Activated naive CD8-positive, alpha-beta T cell treated with anti-CD3 and anti-CD28 coated beads, Interleukin-2, amount 50 U/mL, for 24 hours (primary cell): Measurements from ENCODE around the gene AQP6.

Source experiments
- ATAC-seq: fragments of 150-1000 bp; cut with Tn5 transposase; one replicate; pipeline ENCODE4 v1.10.0; 2021
- DNase-seq: peaks from one replicate; pipeline ENCODE4 v3.0.0; 2021
- H3K27ac Mint-ChIP-seq: one replicate; pipeline ENCODE4 v1.8.0; 2021; ENCODE audit warnings: mild to moderate bottlenecking, mixed read lengths
- H3K27me3 Mint-ChIP-seq: one replicate; pipeline ENCODE4 v1.8.0; 2021; ENCODE audit warnings: mixed read lengths
- H3K36me3 Mint-ChIP-seq: one replicate; pipeline ENCODE4 v1.8.0; 2021; ENCODE audit warnings: low read depth, mixed read lengths
- H3K4me1 Mint-ChIP-seq: one replicate; pipeline ENCODE4 v1.8.0; 2021; ENCODE audit warnings: mixed read lengths
- H3K4me3 Mint-ChIP-seq: one replicate; pipeline ENCODE4 v1.8.0; 2021; ENCODE audit warnings: mild to moderate bottlenecking, moderate library complexity, mixed read lengths
- H3K9me3 Mint-ChIP-seq: one replicate; pipeline ENCODE4 v1.8.0; 2021; ENCODE audit warnings: mixed read lengths

AQP6 gene

GRCh38 chr12:49948866-49949845 is 23.6 kb upstream of the AQP6 start:
- H3K4me3 Mint-ChIP-seq, result no peak overlapping the region
- no peaks in the 10 kb centered on the region for H3K36me3 Mint-ChIP-seq
- DNase-seq, result no peak
- peaks cover 15% of the 10 kb centered on the region for H3K27me3 Mint-ChIP-seq
- H3K4me1 Mint-ChIP-seq, result peaks cover 26% of the 10 kb centered on the region
- ATAC-seq, result no peak
- H3K9me3 Mint-ChIP-seq, result no peaks in the 10 kb centered on the region
- no peak overlapping the region for H3K27ac Mint-ChIP-seq

GRCh38 chr12:49949866-49950265 is 22.9 kb upstream of the AQP6 start:
- H3K36me3 Mint-ChIP-seq, result no peaks in the 10 kb centered on the region
- peaks cover 20% of the 10 kb centered on the region for H3K4me1 Mint-ChIP-seq
- no peak overlapping the region for H3K4me3 Mint-ChIP-seq
- H3K9me3 Mint-ChIP-seq, result no peaks in the 10 kb centered on the region
- no peak for DNase-seq
- H3K27me3 Mint-ChIP-seq, result peaks cover 22% of the 10 kb centered on the region
- ATAC-seq, result no peak
- H3K27ac Mint-ChIP-seq, result no peak overlapping the region

- peaks cover 13% of the 10 kb centered on the region for H3K4me1 Mint-ChIP-seq
- ATAC-seq (no peak), DNase-seq (no peak)
- no peak within 1 kb of the TSS for H3K4me3 Mint-ChIP-seq
- no peaks in the 10 kb centered on the region for H3K36me3 Mint-ChIP-seq
- no peaks in the 10 kb centered on the region for H3K9me3 Mint-ChIP-seq
- H3K27ac Mint-ChIP-seq, result no peak within 1 kb of the TSS
- H3K27me3 Mint-ChIP-seq, result peaks cover 22% of the 10 kb centered on the region
Measured at GRCh38 chr12:49950273-49951251, 22.2 kb upstream of the AQP6 start, which contains the start of gene AQP2. TSS of gene AQP2 (plus strand) at chr12:49950737. CDS start at chr12:49950831, 94 bp downstream.

- Mint-ChIP-seq H3K36me3 (no peaks in the 10 kb centered on the region), H3K4me3 (no peak overlapping the region), H3K4me1 (peaks cover 2% of the 10 kb centered on the region), H3K27ac (no peak overlapping the region), H3K9me3 (no peaks in the 10 kb centered on the region), H3K27me3 (peaks cover 29% of the 10 kb centered on the region)
- DNase-seq (no peak), ATAC-seq (no peak)
Measured at GRCh38 chr12:49951411-49952240, 21.1 kb upstream of the AQP6 start.

GRCh38 chr12:49952391-49953055 is 20.2 kb upstream of the AQP6 start:
- Mint-ChIP-seq H3K27me3 (peaks cover 37% of the 10 kb centered on the region), H3K36me3 (no peaks in the 10 kb centered on the region), H3K9me3 (no peaks in the 10 kb centered on the region), H3K4me1 (no peaks in the 10 kb centered on the region), H3K27ac (no peak overlapping the region), H3K4me3 (no peak overlapping the region)
- ATAC-seq (no peak), DNase-seq (no peak)

- DNase-seq, result no peak
- no peaks in the 10 kb centered on the region for H3K4me1 Mint-ChIP-seq
- no peak overlapping the region for H3K4me3 Mint-ChIP-seq
- H3K36me3 Mint-ChIP-seq, result no peaks in the 10 kb centered on the region
- no peaks in the 10 kb centered on the region for H3K9me3 Mint-ChIP-seq
- ATAC-seq, result no peak
- H3K27ac Mint-ChIP-seq, result no peak overlapping the region
- peaks cover 43% of the 10 kb centered on the region for H3K27me3 Mint-ChIP-seq
Measured at GRCh38 chr12:49953151-49953550, 19.6 kb upstream of the AQP6 start.

GRCh38 chr12:49953961-49954846 is 18.5 kb upstream of the AQP6 start:
- Mint-ChIP-seq H3K27ac (no peak overlapping the region), H3K4me3 (no peak overlapping the region), H3K9me3 (no peaks in the 10 kb centered on the region), H3K27me3 (peaks cover 52% of the 10 kb centered on the region), H3K4me1 (no peaks in the 10 kb centered on the region), H3K36me3 (no peaks in the 10 kb centered on the region)
- ATAC-seq (no peak), DNase-seq (no peak)

GRCh38 chr12:49954863-49955830 is 17.6 kb upstream of the AQP6 start:
- Mint-ChIP-seq H3K27me3 (peaks cover 60% of the 10 kb centered on the region), H3K4me1 (no peaks in the 10 kb centered on the region), H3K27ac (no peak overlapping the region), H3K4me3 (no peak overlapping the region), H3K36me3 (no peaks in the 10 kb centered on the region), H3K9me3 (no peaks in the 10 kb centered on the region)
- ATAC-seq (no peak), DNase-seq (no peak)

GRCh38 chr12:49955899-49956662 is 16.7 kb upstream of the AQP6 start:
- no peaks in the 10 kb centered on the region for H3K36me3 Mint-ChIP-seq
- peaks cover 5% of the 10 kb centered on the region for H3K4me1 Mint-ChIP-seq
- H3K9me3 Mint-ChIP-seq, result no peaks in the 10 kb centered on the region
- no peak for DNase-seq
- no peak for ATAC-seq
- H3K4me3 Mint-ChIP-seq, result no peak overlapping the region
- peaks cover 67% of the 10 kb centered on the region for H3K27me3 Mint-ChIP-seq
- no peak overlapping the region for H3K27ac Mint-ChIP-seq

- H3K4me3 Mint-ChIP-seq, result no peak overlapping the region
- no peaks in the 10 kb centered on the region for H3K9me3 Mint-ChIP-seq
- ATAC-seq (no peak), DNase-seq (no peak)
- no peak overlapping the region for H3K27ac Mint-ChIP-seq
- peaks cover 69% of the 10 kb centered on the region for H3K27me3 Mint-ChIP-seq
- no peaks in the 10 kb centered on the region for H3K36me3 Mint-ChIP-seq
- H3K4me1 Mint-ChIP-seq, result peaks cover 5% of the 10 kb centered on the region
Measured at GRCh38 chr12:49956663-49957569, 15.8 kb upstream of the AQP6 start.

- ATAC-seq (no peak), DNase-seq (no peak)
- Mint-ChIP-seq H3K27me3 (peaks cover 74% of the 10 kb centered on the region), H3K4me1 (peaks cover 5% of the 10 kb centered on the region), H3K27ac (no peak overlapping the region), H3K4me3 (no peak overlapping the region), H3K9me3 (no peaks in the 10 kb centered on the region), H3K36me3 (no peaks in the 10 kb centered on the region)
Measured at GRCh38 chr12:49957570-49957967, 15.2 kb upstream of the AQP6 start.
